ENCODE results near the gene PLEKHG5.
"Not testable (repeated sequence)": the region's sequence is repeated elsewhere in the genome, so short reads cannot be mapped to it uniquely, and the experiment has no call there.

PLEKHG5 gene

DNA sequence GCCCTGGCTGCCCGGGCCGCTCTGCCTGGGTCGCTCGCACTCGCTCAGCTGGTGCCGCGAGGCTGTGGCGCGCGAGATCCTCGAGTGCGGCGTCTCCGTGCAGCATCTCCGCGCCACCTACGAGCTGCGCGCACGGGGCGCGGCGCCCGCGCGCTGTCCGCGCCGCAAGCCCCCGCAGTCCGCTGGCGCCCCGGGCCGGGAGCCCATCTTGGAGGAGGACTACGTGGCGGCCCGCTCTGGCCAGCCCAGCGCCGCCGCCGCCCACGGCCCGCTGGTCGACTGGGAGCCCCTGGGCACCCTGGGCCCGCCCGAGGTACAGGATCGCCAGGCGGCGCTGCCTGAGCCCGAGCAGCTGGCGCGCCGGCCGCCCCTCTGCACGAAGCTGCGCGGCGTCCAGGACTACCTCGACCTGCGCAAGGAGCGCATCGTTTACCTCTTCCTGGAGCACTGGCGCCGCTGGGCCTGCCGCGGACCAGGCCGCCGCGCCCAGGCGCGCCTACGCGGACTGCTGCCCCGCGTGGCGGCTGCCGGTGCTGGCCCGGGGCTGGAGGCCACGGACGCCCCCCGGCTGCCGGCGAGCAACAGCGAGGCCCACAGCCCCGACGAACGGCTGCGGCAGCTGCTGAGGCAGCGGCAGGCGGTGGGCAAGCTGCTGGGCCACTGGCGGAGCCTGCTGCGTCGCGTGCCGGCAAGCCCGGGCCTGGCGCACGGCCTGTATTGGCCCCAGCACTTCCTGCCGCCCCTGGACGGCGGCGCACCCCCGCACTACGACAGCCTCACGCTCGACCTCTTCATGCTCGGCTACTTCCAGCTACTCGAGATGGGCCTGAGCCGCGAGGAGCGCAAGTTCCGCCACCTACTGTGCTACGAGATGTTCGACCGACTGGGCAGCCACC, 36.4 kb downstream of the PLEKHG5 start:
- no peak for TF ChIP-seq CTCF (conservative IDR thresholded peaks at IDR 0.05; ENCODE audit: low read length)
- peak; percentile 5 for DNase-seq (ENCODE audit: low read depth)
- H3K4me3 ChIP-seq (ENCODE audit: low read length), result no peak overlapping the region

DNA sequence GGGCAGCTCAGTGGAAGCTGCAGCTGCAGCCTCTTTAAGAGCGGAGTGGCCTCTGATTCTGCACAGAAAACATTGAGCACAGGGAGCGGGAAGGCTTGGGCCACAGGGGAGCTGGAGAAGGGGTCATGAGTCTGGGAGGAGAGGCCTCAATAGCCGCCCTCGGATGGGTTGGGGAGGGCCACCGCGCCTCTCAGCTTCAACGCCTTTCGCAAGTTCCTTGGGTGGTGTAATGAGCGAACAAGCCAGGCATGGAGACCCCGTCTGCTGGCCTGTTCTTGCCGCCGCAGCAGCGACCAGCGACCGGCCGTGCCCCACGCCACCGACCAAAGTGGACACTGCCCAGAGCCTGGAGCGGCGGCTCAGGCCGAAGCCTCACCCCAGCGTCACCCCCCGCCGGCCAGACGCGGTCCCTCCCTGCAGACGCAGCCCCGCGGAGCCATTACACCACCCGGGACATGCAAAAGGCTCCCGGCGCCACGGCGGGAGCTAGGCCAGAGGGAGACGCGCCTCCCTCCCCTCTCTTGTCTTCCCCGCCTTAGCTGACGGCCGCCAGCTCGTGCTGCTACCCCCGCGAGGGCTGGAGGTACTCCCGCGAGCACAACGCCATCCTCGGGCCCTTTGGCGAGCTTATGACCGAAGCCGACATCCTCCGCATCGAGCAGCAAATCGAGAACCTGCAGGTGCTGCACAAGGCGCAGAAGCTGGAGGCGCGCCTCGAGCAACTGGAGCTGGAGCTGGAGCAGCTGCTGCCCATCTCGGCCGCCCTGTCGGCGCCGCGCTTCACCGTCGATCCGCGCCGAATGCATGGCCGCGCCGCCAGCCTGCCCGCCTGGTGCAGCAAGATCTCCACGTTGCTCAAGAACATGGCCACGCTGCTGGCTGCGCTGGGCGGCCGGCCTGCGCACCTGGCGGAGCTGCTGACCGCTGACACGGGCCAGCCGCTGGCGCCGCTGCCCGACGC, 37.3 kb downstream of the PLEKHG5 start:
- not testable (repeated sequence) for DNase-seq (ENCODE audit: low read depth); H3K4me3 ChIP-seq (ENCODE audit: low read length)

- no peak overlapping the region for H3K4me3 ChIP-seq (ENCODE audit: low read length)
- TF ChIP-seq CTCF (conservative IDR thresholded peaks at IDR 0.05; ENCODE audit: low read length), result no peak
- DNase-seq (ENCODE audit: low read depth), result no peak
These were observed 40.5 kb downstream of the PLEKHG5 start for GRCh38 chr1:6450943-6451373.

DNA sequence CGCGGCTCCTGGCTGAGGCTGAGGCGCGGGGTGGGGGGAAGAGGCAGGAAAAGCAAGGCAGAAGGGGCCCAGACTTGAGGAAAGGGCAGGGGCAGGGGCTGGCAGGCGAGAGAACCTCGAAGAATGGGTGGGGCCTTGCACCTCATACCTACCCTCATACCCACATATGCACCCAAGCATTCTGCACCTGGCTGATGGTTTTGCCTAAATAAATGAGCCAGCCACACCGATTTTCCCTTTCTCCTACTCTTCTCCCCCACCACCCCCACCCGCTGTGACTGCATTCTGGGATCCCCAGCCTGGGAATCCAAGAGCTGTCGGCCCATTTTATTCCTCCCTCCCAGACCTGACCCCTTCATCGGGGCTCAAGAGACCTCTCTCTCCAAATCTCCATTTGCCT, 41.0 kb downstream of the PLEKHG5 start:
- not testable (repeated sequence) for H3K4me3 ChIP-seq (ENCODE audit: low read length); DNase-seq (ENCODE audit: low read depth)

- H3K4me3 ChIP-seq (ENCODE audit: low read length), result no peak overlapping the region
- DNase-seq (ENCODE audit: low read depth), result no peak
- TF ChIP-seq CTCF (conservative IDR thresholded peaks at IDR 0.05; ENCODE audit: low read length), result no peak
These were observed 41.4 kb downstream of the PLEKHG5 start for GRCh38 chr1:6450005-6450450.

DNA sequence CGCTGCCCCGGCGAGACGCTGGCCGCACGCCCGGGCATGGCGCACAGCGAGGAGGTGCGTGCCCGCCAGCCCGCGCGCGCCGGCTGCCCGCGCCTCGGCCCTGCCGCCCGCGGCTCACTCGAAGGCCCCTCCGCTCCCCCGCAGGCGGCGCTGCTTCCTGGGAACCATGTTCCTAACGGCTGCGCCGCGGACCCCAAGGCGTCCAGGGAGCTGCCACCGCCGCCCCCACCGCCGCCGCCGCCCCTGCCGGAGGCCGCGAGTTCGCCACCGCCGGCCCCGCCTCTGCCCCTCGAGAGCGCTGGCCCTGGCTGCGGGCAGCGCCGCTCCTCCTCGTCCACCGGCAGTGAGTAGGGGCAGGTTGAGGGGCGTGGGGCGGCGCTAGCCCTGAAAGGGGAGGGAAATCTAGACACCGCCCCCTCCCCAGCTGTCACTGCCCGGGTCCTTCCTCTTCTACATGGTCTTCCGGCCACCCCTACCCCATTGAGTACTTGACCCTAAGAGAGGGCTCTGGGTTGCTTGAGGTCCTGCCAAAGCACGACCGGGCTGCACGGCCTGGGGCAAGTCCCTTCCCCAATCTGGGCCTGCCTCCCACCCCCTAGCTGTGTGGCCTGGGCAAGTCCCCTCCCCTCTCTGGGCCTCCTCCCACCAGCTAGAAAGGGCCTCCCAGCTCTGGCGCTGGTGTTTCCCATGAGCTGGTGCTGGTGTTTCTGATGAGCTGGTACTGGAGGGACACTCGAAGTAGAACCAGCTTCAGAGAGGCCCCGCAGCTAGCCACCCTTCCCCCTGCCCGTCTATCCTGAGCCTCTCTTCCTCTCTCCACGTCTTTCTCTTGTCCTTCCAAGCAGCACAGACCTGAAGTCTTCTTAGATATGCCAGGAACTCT, 42.5 kb downstream of the PLEKHG5 start:
- DNase-seq (ENCODE audit: low read depth), result no peak
- no peak overlapping the region for H3K4me3 ChIP-seq (ENCODE audit: low read length)
- no peak for TF ChIP-seq CTCF (conservative IDR thresholded peaks at IDR 0.05; ENCODE audit: low read length)

DNA sequence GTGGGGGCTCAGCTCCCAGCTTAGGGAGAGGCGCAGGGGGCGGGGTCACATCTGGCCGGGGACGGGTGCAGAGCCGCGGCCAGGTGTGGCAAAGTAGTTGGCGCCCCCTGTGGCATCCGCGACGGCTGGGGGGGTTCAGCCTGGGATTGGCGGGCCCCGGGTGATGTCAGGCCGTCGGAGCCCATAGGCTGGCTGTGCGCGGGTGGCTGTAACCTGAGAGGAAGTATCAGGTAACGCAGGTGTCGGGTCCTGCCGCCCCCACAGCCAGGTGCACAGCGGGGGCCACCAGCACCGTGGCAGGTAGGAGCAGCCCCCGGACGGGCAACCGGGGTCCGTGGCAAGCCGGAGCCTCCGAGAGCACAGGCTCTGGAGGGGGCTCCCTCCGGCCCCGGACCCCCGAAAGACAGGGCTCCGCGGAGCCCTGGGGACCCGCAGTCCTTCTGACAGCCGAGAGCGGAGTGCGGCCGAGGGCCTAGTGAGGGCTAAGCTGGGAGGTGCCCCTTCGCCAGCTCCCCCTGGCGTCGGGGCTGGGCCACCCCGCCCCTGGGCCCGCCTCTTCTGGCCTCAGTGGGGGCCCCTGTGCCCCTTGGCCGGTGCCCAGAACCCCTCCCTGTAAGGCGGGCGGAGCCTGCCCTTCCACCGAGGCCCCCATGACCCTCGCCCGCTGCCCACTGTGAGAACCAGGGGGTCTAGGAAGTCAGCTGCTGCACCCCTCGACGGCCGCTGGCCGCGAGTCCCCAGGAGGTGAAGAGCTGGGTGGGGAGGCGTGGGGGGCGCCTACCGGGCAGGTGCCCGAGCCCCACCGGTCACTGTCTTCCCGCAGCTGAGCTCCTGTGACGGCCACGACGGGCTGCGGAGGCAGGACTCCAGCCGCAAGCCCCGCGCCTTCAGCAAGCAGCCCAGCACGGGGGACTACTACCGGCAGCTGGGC, 43.4 kb downstream of the PLEKHG5 start:
- TF ChIP-seq CTCF (conservative IDR thresholded peaks at IDR 0.05; ENCODE audit: low read length), result no peak
- H3K4me3 ChIP-seq (ENCODE audit: low read length), result no peak overlapping the region
- no peak for DNase-seq (ENCODE audit: low read depth)
